B cell (primary cell): ENCODE measurements around the gene CIC. TPM values are rescaled to one million over a fixed set of nuclear protein-coding genes. Genes with fewer than 3 reads are reported as not detected.
A peak's percentile ranks its signal among the peaks of the same experiment; 100 is the strongest.

Experiments used
- ATAC-seq: fragments of 200-7000 bp; cut with Tn5 transposase; one replicate; pipeline ENCODE4 v1.10.0; 2021; ENCODE audit warnings: low read depth, mild to moderate bottlenecking, moderate number of reproducible peaks, moderate library complexity
- CTCF ChIA-PET: fragments of 350-600 bp; sonication (Branson Sonifier 250); formaldehyde crosslinking; loops from one replicate; lab custom pipeline; 2021; ENCODE audit warnings: antibody characterized with exemption, inconsistent platforms; lab: Charles Lee
- POLR2A ChIA-PET: fragments of 350-600 bp; sonication (Branson Sonifier 250); formaldehyde crosslinking; loops from one replicate; lab custom pipeline; 2021; ENCODE audit warnings: antibody characterized with exemption; lab: Charles Lee
- DNase-seq: peaks from one replicate; pipeline ENCODE4 v3.0.0; 2013
- H2AFZ ChIP-seq: 2 replicates; pipeline ENCODE4 v1.6.1; 2012; ENCODE audit warnings: mild to moderate bottlenecking, low read depth, low read length; ENCODE audit not compliant: insufficient read depth, poor library complexity, severe bottlenecking
- H3K27ac ChIP-seq, 2 donors: 1 replicate in 1 of 2; 2 replicates in 1 of 2; pipeline ENCODE4 v1.5.1; 2012 to 2013; ENCODE audit warnings: low read length in 2 of 2, mild to moderate bottlenecking in 2 of 2, moderate library complexity in 1 of 2
- H3K27me3 ChIP-seq, 4 experiments: fragments of 200-600 bp in 1 of 4; sonication (generic) in 1 of 4; replicated peaks in 1 of 4; 1 replicate in 2 of 4; 2 replicates in 2 of 4; pipeline versions ENCODE4 v1.6.1 to v1.7.0; 2013 to 2016; ENCODE audit warnings: low read length in 3 of 4, mild to moderate bottlenecking in 2 of 4, mixed read lengths in 1 of 4, moderate library complexity in 1 of 4; ENCODE audit not compliant: insufficient read depth in 4 of 4, control insufficient read depth in 3 of 4; ENCODE audit errors: control extremely low read depth in 1 of 4
- H3K36me3 ChIP-seq, 2 experiments: replicated peaks in 1 of 2; 1 replicate in 1 of 2; 2 replicates in 1 of 2; pipeline versions ENCODE4 v1.6.1 to v1.7.1; 2013; ENCODE audit warnings: low read length in 1 of 2; ENCODE audit not compliant: insufficient read depth in 2 of 2, control insufficient read depth in 1 of 2; ENCODE audit errors: control extremely low read depth in 1 of 2, extremely low read depth in 1 of 2
- H3K4me1 ChIP-seq, 2 donors: fragments of 200-600 bp in 1 of 2; sonication (generic) in 1 of 2; 1 replicate in 1 of 2; 2 replicates in 1 of 2; pipeline versions ENCODE4 v1.5.1 to v1.6.1; 2013 to 2017; ENCODE audit warnings: low read length in 2 of 2; ENCODE audit not compliant: control insufficient read depth in 2 of 2, insufficient read depth in 2 of 2
- H3K4me2 ChIP-seq: replicated peaks from 2 replicates; pipeline ENCODE3; 2012; ENCODE audit warnings: mild to moderate bottlenecking, low read depth, low read length; ENCODE audit not compliant: poor library complexity, severe bottlenecking
- H3K4me3 ChIP-seq, 5 experiments: fragments of 200-600 bp in 1 of 5; sonication (generic) in 1 of 5; 1 replicate in 3 of 5; 2 replicates in 2 of 5; pipeline versions ENCODE4 v1.5.1 to v1.7.0; 2011 to 2016; ENCODE audit warnings: low read length in 4 of 5, mild to moderate bottlenecking in 4 of 5, low read depth in 2 of 5, control low read depth in 1 of 5, moderate library complexity in 1 of 5; ENCODE audit not compliant: insufficient read depth in 1 of 5; ENCODE audit errors: control extremely low read depth in 1 of 5, extremely low read depth in 1 of 5
- H3K79me2 ChIP-seq: fragments of 200-600 bp; sonication (generic); one replicate; pipeline ENCODE4 v1.6.0; 2016; ENCODE audit warnings: low read length; ENCODE audit not compliant: control insufficient read depth, insufficient read depth
- H3K9ac ChIP-seq: fragments of 200-600 bp; sonication (generic); 2 replicates; pipeline ENCODE4 v1.6.1; 2017; ENCODE audit warnings: mild to moderate bottlenecking, low read length, moderate library complexity
- H3K9me3 ChIP-seq, 3 donors: one replicate each; pipeline versions ENCODE4 v1.6.1 to v1.7.1; 2013; ENCODE audit warnings: low read length in 2 of 3; ENCODE audit not compliant: control insufficient read depth in 2 of 3, insufficient read depth in 1 of 3; ENCODE audit errors: control extremely low read depth in 1 of 3
- H4K20me1 ChIP-seq: 2 replicates; pipeline ENCODE4 v1.6.0; 2012; ENCODE audit warnings: mild to moderate bottlenecking, low read length; ENCODE audit not compliant: insufficient read depth, control insufficient read depth, poor library complexity, severe bottlenecking
- H3K27ac Mint-ChIP-seq: one replicate; pipeline ENCODE4 v1.8.0; 2021; ENCODE audit warnings: mixed read lengths
- H3K27me3 Mint-ChIP-seq: one replicate; pipeline ENCODE4 v1.8.0; 2021; ENCODE audit warnings: mixed read lengths
- H3K4me1 Mint-ChIP-seq: one replicate; pipeline ENCODE4 v1.8.0; 2021; ENCODE audit warnings: mixed read lengths
- H3K4me3 Mint-ChIP-seq: one replicate; pipeline ENCODE4 v1.8.0; 2021; ENCODE audit warnings: mixed read lengths
- H3K9me3 Mint-ChIP-seq: one replicate; pipeline ENCODE4 v1.8.0; 2022; ENCODE audit warnings: mixed read lengths; ENCODE audit not compliant: insufficient read depth
- CTCF ChIP-seq: fragments of 200-600 bp; IDR thresholded peaks from one replicate; pipeline ENCODE4 v1.8.0; 2022; ENCODE audit warnings: antibody characterized with exemption, mild to moderate bottlenecking
- EZH2 ChIP-seq: IDR thresholded peaks from 2 replicates; pipeline ENCODE4 v1.6.1; 2012; ENCODE audit warnings: borderline replicate concordance, low read depth, mild to moderate bottlenecking, moderate library complexity, low read length; ENCODE audit not compliant: insufficient read depth, poor library complexity, severe bottlenecking
- WGBS: methylation state at CpG from one replicate; pipeline ENCODE4 v1.1.5; 2013; ENCODE audit warnings: missing lambda C conversion rate; ENCODE audit not compliant: insufficient coverage; 5-methylcytosine and 5-hydroxymethylcytosine counted together
- intact Hi-C: fragments of 100-400 bp; cut with micrococcal nuclease; formaldehyde crosslinking; loops from one replicate; pipeline ENCODE4 v1.10.0; 2022
- polyA plus RNA-seq: library from polyadenylated mRNA; depleted of rRNA; stranded (reverse); fragments of >200 nt; gene quantifications from 2 replicates; pipeline ENCODE4 v1.2.3, GENCODE V29; 2012
- total RNA-seq, 2 donors: library from RNA; stranded (reverse); fragments of 120-200 nt in 1 of 2; gene quantifications; 1 replicate in 1 of 2; 2 replicates in 1 of 2; pipeline versions ENCODE4 v1.2.3 to v1.2.4, GENCODE V29; 2013 to 2022

CIC gene
- total and polyA plus RNA-seq, 2 donors (not counting 1 experiment from before 2014, with no cell fraction given) = 75.7 to 119 TPM

DNA sequence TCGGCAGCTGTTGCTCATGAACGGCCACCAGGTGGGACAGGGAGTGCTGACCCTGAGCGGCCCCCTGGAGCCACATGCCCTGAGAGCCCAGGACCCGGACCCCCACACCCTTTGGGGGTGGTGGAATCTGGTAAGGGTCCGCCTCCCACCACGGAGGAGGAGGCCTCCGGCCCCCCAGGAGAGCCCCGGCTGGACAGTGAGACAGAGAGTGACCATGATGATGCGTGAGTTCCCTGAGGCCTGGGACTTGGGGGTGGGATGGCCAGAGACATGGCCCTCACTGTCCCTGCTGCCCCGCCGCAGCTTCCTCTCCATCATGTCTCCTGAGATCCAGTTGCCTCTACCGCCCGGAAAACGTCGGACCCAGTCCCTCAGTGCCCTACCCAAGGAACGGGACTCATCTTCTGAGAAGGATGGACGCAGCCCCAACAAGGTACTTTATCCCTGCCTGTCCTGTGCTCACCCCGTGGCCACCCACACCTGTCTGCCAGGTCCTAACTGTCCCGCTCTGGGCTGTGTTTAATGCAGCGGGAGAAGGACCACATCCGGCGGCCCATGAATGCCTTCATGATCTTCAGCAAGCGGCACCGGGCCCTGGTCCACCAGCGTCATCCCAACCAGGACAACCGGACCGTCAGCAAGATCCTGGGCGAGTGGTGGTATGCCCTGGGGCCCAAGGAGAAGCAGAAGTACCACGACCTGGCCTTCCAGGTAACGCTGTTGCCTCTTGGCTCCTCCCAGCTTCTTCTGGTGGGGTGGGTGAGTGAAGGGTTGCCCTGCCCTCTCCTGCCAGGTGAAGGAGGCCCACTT, 18.2 kb downstream of the CIC start:
- TF ChIP-seq EZH2 (no peak), CTCF (no peak)
- DNase-seq (no peak), ATAC-seq (no peak)
- Histone ChIP-seq H3K27ac (no peak overlapping the region), H3K36me3 (peaks cover 1 to 55% of the 10 kb centered on the region in 2 experiments), H3K4me2 (no peak overlapping the region), H3K9ac (no peak overlapping the region), H3K4me1 (peaks cover 30 to 37% of the 10 kb centered on the region in 2 donors), H3K27me3 (no peaks in the 10 kb centered on the region), H2AFZ (no peak overlapping the region), H3K4me3 (no peak overlapping the region), H3K9me3 (no peaks in the 10 kb centered on the region), H4K20me1 (peaks cover 46% of the 10 kb centered on the region), H3K79me2 (peaks cover 18% of the 10 kb centered on the region)
- H3K27ac Mint-ChIP-seq = peak overlapping the region; percentile 76
- intact Hi-C loops = no loop called here
- peaks cover 24% of the 10 kb centered on the region for H3K4me1 Mint-ChIP-seq
- no peaks in the 10 kb centered on the region for H3K27me3 Mint-ChIP-seq
- H3K9me3 Mint-ChIP-seq = no peaks in the 10 kb centered on the region
- peak overlapping the region; percentile 10 for H3K4me3 Mint-ChIP-seq
- 96% methylated on average over 28 of the region's 30 CpGs for WGBS
- POLR2A ChIA-PET = interaction anchor here (0.7 kb wide), 1 partner anchor 156 kb away, joined by 3 read pairs; no protein-coding TSS in a partner anchor
- CTCF ChIA-PET = interaction anchor here (1.2 to 2.9 kb wide), 4 partner anchors 8 to 178 kb away, joined by 3 to 12 read pairs (median 7); partner anchors contain the start of gene POU2F2

GRCh38 chr19:42287827-42288107, 18.7 kb downstream of the CIC start:
- POLR2A ChIA-PET = interaction anchor here (0.7 kb wide), 1 partner anchor 157 kb away, joined by 3 read pairs; no protein-coding TSS in a partner anchor
- Histone ChIP-seq H2AFZ (no peak overlapping the region), H3K36me3 (peaks cover 1 to 60% of the 10 kb centered on the region in 2 experiments)

More at GRCh38 chr19:42287827-42288107, 18.7 kb downstream of the CIC start:
- CTCF ChIA-PET = interaction anchor here (1.2 to 2.9 kb wide), 4 partner anchors 8 to 178 kb away, joined by 3 to 12 read pairs (median 7); partner anchors contain the start of gene POU2F2
- Mint-ChIP-seq H3K27ac (peak overlapping the region; percentile 26), H3K27me3 (no peaks in the 10 kb centered on the region), H3K4me1 (peaks cover 24% of the 10 kb centered on the region), H3K4me3 (no peak overlapping the region), H3K9me3 (no peaks in the 10 kb centered on the region)
- intact Hi-C loops = no loop called here
- Histone ChIP-seq H3K27ac (no peak overlapping the region), H3K4me3 (no peak overlapping the region), H3K9ac (no peak overlapping the region), H4K20me1 (peaks cover 46% of the 10 kb centered on the region), H3K9me3 (no peaks in the 10 kb centered on the region), H3K27me3 (no peaks in the 10 kb centered on the region), H3K4me2 (no peak overlapping the region), H3K4me1 (peaks cover 25 to 31% of the 10 kb centered on the region in 2 donors), H3K79me2 (peaks cover 18% of the 10 kb centered on the region)
- WGBS = 97% methylated on average over 8 of the region's 10 CpGs
- DNase-seq (no peak), ATAC-seq (no peak)
- TF ChIP-seq CTCF = no peak
- no peak for TF ChIP-seq EZH2
